Stomach (tissue), 4 donors: ENCODE data around the gene TRERF1.

Source experiments
- EP300 ChIP-seq: sonication (generic); formaldehyde crosslinking; IDR thresholded peaks from one replicate; pipeline ENCODE4 v1.6.1; 2017; ENCODE audit warnings: antibody characterized with exemption
- POLR2A ChIP-seq, 4 donors: fragments of 450-650 bp; IDR thresholded peaks; one replicate each; pipeline ENCODE4 v1.6.1; 2016; ENCODE audit warnings: antibody characterized with exemption in 4 of 4, control low read depth in 2 of 4, mild to moderate bottlenecking in 1 of 4, moderate library complexity in 1 of 4
- POLR2AphosphoS5 ChIP-seq, 3 donors: sonication (generic); formaldehyde crosslinking; IDR thresholded peaks; one replicate each; pipeline ENCODE4 v1.6.1; 2016; ENCODE audit warnings: antibody characterized with exemption in 3 of 3
- TF ChIP-seq, protein P1 (sequence below), 7 experiments: fragments of 450-650 bp in 4 of 7; fragments of 200-600 bp in 3 of 7; sonication (generic) in 3 of 7; IDR thresholded peaks; one replicate each; pipeline ENCODE4 v1.5.1; 2016 to 2019; ENCODE audit warnings: antibody characterized with exemption in 7 of 7, control low read depth in 2 of 7, mild to moderate bottlenecking in 1 of 7

DNA sequence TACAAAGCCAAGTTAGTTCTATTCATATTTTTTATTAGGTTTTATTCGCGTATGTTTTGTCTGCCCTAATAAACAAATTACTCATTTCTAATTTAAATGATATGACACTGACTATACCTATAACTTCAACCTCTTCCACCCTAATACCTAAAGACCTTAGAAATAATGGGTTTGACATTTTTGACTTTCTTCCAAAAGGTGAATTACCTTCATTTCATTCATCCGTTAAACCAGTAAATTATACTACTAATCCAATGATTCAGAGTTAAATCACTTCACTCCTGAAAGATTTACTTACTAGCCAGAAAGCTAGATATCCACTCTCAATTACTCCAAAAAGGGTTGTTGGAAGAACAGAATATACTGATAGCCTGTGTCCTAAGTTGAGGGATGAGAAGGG, 239.3 kb downstream of the TRERF1 start:
- TF ChIP-seq, protein P1, sequence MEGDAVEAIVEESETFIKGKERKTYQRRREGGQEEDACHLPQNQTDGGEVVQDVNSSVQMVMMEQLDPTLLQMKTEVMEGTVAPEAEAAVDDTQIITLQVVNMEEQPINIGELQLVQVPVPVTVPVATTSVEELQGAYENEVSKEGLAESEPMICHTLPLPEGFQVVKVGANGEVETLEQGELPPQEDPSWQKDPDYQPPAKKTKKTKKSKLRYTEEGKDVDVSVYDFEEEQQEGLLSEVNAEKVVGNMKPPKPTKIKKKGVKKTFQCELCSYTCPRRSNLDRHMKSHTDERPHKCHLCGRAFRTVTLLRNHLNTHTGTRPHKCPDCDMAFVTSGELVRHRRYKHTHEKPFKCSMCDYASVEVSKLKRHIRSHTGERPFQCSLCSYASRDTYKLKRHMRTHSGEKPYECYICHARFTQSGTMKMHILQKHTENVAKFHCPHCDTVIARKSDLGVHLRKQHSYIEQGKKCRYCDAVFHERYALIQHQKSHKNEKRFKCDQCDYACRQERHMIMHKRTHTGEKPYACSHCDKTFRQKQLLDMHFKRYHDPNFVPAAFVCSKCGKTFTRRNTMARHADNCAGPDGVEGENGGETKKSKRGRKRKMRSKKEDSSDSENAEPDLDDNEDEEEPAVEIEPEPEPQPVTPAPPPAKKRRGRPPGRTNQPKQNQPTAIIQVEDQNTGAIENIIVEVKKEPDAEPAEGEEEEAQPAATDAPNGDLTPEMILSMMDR (IDR thresholded peaks at IDR 0.05), result no peak
- TF ChIP-seq POLR2AphosphoS5 (IDR thresholded peaks at IDR 0.05), result no peak
- no peak for TF ChIP-seq EP300
- no peak for TF ChIP-seq POLR2A (IDR thresholded peaks at IDR 0.05)
